RCC 7860 (cell line): ENCODE measurements around the gene FAM53A.

Source experiments
- DNase-seq: peaks from one replicate; pipeline ENCODE4 v3.0.0-alpha.2; 2015; ENCODE audit warnings: low spot score
- FAIRE-seq: peaks from 2 replicates; lab custom pipeline; 2012; peaks lifted over from hg19 to GRCh38; lab: Jason Lieb, UNC

Gene FAM53A

DNA sequence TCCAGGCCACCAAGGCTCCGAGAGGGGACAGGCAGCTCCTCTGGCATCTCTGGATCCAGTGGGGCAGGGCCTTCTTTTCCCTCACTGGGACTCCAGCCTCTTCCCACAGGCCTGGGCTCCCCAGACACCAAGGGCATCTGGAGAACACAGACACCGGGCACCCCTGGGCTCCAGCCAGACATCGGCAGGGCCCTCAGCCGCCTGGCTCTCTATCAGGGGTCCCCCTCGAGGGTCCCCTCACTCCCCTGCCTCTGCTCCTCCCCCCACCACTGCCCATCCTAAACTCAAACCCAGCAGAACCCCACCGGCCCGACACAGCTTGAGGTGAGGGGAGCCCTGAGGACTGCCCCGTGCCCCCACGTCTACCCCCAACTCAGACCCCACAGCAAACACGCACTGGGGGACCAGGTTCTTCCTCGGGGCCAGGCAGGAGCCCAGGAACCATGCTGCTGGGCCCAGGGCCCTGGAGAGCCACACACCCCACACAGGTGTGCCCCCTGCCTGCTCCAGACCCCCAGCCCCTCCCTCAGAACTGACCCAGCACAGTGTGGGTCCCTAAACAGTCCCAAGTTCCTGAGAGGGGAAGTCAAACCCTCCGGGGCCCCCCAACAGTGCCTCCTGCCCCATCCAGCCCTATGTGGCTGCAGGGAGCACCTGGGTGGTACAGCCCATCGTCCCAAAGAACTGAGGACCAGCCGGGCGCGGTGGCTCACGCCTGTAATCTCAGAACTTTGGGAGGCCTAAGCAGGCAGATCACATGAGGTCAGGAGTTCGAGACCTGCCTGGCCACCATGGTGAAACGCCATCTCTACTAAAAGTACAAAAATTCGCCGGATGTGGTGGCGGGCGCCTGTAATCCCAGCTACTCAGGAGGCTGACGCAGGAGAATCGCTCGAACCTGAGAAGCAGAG lies 86.8 kb downstream of the FAM53A start:
- no peak for FAIRE-seq
- DNase-seq: no peak

DNA sequence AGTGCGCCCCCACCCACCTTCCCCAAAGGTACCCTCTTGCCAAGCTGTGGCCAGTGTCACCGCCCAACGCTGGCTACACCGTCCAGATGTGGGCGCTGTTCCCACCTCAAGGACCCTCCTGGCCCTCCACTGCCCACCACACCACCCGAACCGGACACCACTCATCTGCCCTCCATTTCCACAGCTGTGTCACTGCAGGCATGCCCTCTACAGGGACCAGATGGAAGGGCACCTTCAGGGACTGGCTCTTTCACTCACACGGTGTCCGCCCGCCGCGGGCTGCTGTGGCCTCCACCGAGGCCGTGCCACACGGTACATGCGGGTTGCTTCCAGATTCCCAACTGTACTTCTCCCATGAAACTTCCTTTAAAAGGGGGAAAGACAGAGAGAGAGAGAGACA lies 87.7 kb downstream of the FAM53A start:
- no peak for FAIRE-seq

DNA sequence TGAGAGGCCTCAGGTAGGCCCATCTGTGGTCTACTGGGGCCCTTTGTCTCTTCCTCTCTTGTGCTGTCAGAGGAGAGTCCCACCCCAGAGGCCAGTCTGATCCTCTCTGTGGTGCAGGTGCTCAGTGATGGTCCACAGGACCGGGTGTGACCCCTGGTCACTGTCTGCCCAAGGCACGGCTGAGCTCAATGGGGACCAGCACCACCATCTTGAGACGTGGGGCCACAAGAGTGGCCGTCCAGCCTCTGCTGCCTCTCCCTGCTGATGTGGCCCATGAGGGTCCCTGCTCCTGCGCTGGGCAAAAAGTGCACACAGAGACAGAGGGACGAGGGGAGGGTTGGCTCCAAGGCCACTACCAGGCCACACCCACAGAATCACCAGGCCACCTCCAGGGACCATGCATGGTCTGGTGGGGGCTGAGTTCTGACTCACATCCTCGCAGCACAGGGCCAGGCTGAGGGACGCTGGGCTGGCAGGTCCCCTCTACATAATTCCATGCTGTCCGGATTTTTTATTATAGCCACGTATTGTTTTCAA lies 88.3 kb downstream of the FAM53A start:
- DNase-seq (no peak), FAIRE-seq (no peak)

More for the DNA sequence above, 87.7 kb downstream of the FAM53A start:
- no peak for DNase-seq

DNA sequence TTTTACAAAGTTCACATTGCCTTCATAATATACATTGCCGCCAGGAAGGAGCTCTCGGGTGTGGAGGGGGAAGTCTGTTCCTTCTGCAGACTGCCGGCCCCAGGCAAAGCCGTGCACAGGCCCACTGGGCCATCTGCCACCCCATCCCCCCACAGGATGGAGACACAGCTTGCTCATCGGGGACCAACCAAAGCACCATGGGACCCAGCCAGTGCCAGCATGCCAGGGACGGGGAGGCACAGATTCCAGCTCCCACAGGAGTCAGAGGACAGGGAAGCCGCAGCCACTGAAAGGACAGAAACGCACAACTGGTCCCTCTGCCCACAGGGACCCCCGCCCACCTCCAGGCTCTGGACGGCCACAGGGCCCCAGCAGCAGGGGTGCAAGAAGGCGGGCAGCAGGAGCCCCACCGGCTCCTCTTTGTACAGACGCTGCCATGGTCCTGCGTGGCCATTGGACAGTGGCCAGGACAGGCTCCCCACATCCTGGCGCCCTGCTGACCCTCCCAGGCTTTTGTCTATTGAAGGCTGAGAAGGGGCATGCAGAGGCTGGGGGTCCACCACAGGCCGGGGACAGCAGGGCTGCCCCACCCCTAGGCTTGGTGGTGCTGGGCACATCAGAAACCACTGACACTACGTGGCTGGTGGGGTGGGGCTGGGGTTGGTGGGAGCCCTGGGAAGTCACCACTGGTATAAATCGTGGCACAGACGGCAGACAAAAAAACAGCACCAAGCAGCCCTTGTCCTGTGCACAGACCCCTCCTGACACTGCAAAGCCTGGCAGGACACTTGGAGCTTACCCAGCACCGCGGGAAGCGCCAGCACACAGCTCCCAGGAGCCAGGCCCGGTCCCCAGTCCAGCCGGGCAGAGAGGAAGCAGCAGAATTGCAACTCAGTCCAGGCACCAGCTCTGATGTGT lies 89.0 kb downstream of the FAM53A start:
- DNase-seq (no peak), FAIRE-seq (no peak)

- DNase-seq (no peak), FAIRE-seq (no peak)
Observed at GRCh38 chr4:1593881-1594345, 90.2 kb downstream of the FAM53A start.

DNA sequence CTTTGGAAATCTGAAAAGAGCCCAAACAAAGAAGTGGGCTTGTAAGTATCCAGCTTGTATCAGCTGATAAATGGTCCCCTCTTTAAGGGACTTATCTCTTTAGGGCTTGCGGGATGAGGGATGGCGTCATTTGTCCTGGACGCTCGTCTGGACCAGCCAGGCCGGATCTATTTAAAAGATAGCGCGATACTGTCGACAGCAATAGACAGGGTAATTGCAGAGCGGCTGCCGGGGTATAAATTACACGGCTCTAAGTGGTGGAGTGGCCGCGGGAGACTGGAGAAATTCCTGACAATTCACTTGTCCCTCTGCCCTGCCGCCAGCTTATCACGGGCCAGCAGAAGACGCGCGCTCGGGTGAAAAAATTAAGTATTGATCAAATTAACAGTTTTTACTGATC lies 90.7 kb downstream of the FAM53A start:
- FAIRE-seq (no peak), DNase-seq (no peak)

GRCh38 chr4:1592709-1593417 lies 91.2 kb downstream of the FAM53A start:
- FAIRE-seq: no peak
- DNase-seq: no peak

DNA sequence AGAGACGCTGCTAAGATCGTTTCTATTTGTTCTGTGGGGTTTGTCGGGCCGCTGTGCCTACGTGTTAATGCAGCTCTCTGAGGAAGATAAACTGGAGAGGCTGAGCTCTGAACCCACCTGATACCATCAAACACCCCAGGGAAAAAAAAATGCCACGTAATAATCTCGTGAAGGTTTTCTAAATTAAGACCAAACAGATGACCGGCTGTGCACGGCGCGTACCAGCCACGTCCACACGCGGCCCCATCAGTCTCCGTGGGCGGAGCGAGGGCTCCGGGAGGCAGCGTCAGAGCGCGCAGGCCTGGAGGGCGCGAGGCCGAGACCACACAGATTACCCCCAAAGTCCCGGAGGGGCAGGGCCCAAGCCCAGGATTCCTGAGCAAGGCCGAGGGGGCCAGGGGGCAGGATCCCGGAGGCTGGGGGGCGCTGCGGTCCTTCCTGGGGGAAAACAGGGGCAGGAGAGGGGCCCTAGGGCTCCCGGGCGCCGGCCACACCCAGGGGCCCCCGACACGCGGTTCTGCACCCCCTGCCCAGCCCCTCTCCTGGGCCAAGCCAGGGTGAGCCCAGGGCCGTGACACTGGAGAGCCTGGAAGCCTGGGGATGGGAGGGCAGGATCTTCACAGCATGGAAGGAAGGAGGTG lies 91.9 kb downstream of the FAM53A start:
- no peak for FAIRE-seq
- no peak for DNase-seq

- FAIRE-seq: no peak
- DNase-seq: no peak
Observed at GRCh38 chr4:1591107-1591506, 93.0 kb downstream of the FAM53A start.

DNA sequence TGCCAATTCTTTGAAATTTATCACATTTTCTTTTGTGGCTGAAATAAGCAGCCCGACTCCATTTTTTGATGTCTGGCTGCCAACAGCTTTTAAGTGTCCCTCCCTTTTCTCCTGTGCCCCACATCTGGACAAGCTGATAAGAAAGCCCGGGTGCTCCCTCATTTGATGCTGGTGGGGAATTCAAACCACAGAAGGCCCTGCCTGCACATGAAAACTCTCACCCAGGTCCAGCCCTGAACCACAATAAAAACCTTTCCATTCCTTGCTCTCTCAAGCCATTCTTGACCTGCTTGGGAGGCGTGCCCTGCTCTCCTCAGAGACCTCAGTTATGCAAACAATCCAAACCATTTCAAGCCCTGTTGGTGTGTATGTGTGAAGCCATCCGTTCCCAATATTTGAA lies 93.9 kb downstream of the FAM53A start:
- FAIRE-seq: no peak
- no peak for DNase-seq
